ENCODE data around the gene TMEM72.

TMEM72 gene

DNA sequence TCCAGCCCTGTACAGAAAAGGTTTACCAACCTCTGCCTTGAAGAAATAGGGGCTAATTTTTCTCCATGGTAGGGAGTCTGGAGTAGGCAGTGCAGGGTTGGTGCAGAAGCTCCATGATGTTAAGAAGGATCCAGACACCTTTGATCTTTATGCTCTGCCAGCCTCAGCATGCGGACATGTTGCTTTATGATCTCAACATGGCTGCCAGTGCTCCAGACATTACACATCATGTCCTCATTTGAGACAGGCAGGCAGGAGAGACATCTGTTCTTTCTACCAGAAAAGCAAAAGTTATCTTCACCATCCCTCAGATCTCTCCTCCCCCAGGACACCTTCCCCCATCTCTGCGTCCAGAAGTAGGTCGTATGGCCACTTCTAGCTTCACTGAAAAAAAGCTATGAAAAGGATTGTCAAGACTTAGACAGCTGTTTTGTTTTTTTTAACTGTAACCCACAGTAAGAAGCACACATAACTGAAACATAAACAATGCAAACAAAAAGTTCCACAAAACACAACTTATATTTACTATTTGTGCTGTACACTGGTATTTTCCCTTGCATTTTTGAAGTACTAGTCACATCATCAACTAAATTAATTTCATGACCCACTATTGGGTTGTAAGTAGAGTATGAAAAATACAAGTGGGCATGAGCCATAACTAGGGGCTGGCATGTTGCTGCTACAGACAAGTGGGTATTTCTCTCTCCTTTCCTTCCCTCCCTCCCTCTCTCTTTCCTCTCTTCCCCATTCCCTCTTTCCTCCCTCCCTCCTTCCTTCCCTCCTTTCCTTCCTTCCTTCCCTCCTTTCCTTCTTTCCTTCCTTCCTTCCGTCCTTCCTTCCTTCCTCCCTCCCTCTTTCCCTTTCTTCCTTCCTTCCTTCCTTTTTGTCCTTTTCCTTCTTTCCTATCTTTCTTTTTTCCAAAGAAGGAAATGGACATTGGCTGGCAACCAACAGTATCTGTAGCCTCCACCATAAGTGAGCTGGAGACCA, 45.9 kb downstream of the TMEM72 start:
- DNase-seq = no peak

DNA sequence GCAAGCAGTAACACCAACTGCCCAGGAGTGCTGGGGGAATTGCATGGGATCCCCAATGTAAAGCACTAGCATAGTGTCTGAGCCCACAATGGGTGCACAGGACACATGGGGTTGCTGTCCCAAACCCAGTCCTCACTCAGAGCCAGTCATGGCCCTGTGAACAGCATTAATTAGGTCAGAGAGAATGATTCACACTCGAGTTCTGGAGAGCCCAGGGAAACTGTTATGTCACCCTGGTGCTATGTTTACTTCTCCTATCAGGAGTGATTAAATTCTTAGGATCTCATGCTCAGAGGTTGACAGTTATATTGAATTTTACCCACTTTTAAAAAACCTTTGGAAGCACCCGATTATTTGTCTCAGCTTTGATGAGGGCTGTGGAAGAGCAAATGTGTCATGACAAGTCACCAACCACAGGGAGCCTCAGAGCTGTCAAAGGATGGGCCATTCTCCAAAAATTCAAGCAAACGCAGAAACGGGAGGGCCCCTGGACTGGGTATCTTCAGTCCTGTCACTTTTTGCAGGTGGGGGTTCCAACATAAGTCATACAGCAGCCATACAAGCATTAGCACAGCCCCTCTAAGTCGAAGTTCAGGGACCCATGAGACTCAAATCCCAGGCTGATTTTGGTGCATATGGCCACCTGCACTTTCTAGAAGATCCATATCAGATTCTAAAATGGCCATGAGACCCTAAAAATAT, 47.2 kb downstream of the TMEM72 start:
- DNase-seq = no peak

DNA sequence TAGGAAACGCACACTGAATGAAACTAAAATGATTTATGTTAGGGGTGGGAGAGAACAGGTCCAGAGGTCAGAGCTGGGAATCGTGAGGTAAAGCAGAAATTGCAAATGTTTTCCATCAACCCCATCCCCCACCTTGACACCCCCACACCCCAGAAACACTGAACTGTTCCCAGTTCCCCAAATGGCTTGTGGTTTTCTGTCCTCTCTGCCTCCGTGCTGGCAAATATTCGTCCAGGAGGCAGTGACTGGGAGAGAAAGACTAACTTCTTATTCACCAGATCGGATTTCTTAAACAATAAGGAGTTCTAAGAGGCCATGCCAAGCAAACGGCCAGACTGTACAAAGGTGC, 47.7 kb downstream of the TMEM72 start:
- DNase-seq = no peak

DNA sequence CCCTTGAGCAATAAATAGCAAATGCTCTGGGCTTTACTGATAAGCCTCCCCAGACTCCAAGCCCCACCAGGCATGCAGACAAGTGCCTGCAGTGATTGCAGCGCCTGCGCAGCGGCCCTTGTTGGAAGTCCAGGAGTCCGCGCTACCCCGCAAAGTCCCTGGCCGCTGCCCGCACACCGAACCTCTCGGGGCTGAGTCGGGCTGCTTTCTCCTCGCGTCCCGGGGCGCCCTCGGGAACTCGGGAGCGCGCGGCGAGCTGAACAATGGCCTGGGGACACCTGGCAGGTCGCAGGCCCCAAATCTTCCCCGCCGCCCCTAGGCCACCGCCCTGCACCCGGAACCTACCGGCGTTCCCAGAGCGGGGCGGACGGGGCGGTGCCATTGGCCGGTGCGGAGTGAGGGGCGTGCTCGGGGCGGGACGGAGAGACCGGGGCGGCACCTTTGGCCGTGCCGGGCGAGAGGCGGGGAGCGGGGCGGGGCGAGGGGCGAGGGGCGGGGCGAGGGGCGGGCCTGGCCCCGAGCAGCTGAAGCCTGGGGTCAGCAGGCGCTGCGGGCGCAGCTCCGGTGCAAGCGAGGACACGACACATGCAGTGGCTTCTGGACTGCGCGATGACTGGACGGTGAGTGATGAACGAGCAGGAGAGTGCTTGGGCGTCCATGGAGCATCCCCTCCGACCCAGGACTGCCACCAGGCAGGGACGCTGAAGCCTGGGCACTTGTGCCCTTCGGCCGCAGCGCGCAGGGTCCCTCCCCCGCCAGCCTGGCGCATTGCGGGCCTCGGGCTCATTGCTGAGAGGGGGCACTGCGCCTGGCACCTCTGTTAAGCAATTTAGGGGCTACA, 48.3 kb downstream of the TMEM72 start, which contains the start of gene RASSF4:
RASSF4 (plus strand) TSS at position 556 of the 841 bp plus-strand sequence. CDS start 10,401 bp downstream, outside the sequence.
- peak; percentile 67 for DNase-seq

DNA sequence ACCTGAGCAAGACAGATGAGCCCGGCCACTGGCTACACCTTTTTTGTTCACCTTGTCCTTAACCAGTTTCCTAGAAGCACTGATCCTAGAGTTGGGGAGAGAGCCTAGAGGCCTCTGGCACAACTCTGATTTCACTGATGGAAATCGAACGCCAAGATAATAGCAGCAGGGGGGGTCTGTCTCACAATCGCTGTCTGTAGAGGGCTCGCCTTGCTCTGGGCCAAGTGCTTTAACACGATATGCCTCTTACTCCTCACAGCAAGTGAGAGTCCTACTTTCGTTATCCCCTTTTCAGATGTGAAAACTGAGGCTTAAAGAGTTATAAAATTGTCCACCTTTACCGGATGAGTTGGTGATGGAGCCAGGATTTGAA, 48.9 kb downstream of the TMEM72 start:
- DNase-seq = no peak

DNA sequence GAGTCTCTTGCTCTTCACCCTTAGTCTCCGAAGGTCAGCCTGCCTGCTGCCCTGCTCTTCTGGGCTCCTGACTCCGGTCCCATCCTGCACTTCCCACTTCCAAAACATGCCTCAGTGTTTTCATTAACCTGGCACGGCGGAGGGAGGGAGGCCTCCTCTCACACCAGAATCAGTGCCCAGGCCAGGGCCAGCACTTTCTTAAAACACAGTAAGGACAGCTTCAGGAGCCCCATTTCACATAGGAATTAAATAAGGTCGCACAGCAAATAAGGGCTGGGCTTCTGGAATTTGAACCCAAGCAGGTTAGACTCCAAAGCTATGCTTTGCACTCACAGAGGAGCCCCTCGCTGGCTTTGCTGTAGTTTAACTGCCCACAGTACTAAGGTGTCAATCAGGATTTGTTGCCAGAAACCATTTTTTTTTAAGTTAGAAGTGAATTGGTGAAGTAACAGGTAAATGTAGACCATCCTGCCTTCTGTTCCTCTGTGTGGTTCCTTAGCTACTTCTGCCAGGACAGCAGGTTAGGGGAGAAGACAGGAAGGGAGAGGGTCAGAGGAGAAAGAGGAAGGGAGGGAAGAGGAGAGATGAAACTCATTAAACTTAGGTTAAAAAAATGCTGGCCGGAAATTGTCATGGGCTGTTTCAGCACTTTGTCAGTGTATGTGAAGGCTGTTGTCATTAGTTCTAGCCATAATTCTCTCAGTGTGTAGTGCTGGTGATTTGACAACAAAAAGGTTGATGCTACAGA, 49.5 kb downstream of the TMEM72 start:
- DNase-seq = no peak

DNA sequence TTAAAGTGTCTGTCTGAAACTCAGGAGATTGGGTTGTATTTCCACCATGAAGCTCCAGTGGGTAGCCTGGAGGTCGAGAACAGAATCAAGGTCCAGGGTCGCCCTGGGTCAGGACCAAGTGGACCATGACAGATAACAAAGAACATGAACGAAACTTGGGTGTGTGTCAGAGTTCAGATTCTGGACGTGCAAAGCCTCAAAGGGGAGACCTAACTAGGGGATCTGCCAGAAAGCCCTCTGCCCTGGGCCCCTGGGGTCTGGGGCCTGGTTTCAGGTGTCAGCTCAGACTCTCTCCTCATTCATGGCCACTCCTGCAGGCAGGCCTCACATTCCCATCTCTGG, 50.1 kb downstream of the TMEM72 start:
- DNase-seq = no peak

DNA sequence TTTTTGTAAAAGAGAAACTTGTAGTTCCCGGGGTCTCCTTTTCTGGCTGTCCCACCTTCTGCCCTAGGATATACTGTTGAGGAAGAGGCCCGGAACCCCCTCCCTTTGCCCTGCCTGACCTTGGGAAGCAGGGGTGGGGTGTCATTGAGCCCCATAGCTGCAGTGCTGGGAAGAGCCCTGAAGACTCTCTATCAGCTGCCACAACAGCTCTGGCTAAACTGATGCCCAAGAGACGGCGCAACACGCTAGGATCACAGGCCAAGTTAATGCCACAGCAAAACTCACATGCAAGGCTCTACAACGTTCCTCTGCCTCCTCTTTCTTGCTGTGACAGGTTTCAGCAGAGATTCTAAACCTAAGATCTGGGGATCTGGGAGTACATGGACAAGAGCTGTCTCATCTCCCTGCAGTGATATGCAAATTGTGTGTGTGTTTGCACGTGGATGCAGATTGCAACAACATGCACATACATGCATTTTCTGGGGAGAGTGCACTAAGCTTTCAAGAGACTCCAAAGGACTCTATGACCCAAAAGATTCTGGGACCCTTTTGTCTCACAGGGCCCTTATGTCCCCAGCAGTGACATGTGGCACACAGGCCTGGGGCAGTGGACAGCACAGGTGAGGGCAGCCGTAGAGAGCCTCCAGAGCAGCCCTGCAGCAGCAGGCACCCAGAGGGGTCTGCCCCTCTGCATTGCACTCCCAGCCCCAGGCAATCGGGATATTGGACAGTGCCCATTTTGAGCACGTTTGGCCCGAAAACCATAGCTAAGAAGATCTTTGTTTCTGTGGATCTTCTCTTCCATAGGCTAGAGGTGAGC, 51.0 kb downstream of the TMEM72 start:
- DNase-seq = no peak

DNA sequence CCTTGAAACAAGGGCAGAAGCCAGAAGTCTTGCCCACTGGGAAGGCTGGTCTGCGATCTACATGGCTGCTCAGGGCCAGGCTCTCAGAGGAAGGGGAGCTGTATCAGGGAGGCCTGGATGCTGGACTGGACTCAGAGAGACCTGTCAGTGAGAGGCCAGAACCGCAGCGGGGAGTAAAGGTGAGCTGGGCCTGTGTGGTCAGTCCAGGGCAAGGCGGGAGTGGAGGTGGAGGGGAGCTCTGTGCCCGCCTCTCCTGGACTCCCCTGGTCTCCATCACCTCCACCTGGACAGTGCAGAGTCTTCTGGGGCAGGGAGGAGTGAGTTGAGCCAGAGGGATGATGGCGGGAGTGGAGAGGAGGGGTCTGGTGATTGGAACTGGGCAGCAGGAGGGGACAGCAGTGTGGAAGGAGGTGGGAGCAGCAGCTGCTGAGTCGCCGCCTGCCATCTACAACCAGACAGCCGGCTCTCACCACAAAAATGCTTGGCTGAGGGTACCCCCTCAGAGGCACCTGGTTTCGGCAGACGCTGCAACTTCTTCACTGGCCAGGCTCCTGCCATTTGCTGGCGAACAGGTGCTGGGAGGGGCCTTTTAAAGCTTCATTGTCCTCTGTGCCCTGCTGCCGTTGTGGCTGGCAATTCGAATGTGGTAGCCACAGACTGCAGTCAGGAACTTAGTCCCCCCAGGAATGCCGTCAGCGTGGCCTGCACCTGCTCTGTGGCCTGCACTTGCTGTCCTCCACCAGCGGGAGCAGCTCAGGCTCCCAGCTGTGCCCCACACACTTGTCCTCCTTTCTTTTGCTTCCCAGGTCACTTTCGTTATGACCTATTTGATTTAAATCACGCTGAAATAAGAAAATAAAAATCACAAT, 52.0 kb downstream of the TMEM72 start:
- DNase-seq = no peak

DNA sequence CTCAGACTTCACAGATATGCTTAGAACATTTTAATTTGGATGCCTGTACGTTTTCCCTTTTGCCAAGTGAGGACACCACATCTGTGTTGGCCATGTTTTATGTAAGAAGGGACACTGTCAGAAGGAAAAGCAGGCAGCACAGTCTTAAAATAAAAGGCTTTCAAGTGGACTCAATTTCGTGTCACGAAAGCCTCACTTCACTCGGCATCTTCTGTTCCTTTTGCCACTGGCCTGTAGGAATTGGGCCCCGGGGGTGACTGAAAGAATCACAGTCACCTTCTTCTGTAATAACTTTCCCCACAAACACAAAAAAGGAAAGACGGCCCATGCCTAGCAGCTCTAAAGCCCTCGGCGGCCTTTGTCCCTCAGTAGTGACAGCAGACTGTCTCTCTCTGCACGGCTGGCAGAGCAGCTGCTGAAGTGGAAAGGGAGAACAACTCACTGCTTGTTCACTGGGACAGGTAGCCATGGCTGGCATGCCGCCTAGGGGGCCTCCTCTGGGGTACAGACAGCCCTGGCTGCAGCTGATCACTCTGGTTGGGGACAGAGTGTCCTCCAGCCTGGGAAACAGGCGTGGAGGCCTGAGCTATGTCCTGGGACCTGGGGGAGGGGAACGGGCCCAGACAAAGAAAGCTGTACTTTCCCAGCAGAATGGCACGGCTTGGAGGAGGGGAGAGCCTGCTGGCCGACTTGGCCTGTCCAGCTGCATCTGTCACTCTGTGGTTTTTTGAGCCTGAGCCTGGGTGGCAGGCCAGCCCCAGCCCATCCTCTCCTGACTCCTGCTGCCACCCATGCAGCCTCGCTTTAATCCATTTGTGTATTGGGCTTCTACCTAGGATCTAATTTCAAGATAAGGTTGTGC, 52.9 kb downstream of the TMEM72 start:
- no peak for DNase-seq

DNA sequence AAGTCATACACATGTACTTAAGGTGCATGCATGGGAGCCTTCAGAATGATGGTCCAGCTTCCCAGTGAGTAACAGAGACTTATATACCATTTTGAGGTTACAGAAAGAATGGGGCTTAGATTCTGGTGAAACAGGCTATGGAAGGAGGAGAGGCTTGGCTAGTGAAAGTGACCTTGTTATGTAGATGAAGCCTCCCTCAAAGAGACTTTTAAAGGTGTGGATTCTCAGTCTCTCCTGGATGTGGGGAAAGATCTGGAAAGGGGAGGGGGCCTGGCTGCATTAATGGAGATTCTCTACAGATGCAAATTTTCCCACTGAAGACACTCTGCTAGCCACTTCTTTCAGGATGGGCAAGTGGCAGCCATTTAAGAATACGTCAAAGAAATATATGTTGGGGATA, 54.0 kb downstream of the TMEM72 start:
- DNase-seq = no peak

DNA sequence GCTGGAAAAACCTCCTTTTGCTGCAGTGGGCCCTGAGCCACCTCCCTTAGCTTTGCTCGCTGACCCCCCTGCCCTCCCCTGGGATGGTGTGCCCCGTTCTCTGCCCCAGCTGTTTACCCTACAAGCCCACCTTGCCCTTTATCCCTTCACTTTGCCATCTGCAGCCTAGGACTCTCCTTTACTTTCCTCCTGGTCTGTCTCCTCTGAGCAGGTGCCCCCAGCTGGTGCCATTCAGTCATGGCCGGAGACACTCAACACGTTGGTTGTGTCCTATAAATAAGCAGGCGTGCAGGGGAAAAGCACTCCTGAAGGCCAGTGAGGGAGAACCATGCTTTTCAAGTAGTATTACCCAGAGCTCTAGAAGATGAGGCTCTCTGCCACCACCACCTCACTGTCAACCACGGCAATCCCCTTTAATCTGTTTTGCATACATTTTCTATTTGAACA, 54.5 kb downstream of the TMEM72 start:
- no peak for DNase-seq

DNA sequence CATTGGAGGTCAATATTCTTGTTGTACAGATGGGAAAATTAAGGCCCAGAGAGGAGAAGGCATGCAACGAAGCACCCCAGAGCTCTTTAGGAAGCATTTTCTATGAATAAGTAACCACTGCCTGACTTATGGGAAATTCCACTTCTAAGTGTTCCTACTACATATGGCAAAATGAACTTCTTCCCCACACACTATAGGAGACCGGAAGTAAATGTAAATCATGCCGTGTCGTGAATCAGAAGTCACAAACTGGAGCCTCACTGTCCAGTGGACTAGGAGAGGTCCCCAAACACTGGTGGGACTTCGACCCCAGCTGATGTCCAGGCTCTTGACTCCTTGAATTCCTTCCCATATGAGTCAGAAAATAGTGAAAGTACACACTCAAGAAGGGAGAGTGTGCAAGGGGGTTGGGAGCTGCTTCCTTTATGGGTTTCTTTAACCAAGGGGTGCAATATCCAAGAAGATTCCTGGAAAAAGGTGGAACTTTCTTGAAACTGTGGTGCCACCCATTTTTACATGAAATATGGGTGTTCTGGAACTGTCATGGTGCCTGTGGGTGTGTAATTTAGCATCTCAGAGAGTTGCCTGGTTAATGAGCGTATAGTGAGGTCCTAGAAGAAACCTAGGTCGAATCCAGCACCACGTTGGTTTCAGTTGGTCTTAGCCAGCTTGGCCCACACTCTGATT, 55.1 kb downstream of the TMEM72 start:
- DNase-seq = no peak

DNA sequence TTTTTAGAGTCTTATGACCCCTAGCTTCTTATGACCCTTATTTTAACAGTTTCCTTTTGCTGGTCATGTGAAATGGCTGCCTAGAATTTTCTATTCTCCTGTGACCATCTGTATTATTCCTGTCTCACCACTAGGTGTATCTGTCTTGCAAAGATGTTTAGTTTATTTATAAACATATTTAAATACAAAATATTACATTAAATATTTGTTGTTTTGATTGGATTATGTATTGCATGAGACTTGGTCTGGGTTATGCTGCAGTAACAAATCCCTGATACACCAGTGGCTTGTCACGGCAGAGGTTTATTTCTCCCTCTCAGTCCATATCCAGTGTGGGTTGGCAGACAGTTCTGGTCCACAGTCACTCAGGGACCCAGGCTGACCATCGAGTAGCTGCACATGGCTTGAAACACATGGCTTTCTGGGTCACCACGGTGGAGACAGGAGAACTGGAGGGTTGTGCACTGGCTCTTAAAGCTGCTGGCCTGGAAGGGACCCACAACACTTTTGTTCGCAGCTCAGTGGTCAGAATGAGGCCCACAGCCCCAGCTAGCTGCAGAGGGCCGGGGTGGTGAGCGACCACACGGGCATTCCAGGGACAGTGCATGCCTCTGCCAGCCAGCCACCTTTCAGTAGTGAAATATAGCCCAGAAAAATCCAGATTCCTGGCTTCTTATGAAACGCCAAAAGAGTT, 55.8 kb downstream of the TMEM72 start:
- no peak for DNase-seq

DNA sequence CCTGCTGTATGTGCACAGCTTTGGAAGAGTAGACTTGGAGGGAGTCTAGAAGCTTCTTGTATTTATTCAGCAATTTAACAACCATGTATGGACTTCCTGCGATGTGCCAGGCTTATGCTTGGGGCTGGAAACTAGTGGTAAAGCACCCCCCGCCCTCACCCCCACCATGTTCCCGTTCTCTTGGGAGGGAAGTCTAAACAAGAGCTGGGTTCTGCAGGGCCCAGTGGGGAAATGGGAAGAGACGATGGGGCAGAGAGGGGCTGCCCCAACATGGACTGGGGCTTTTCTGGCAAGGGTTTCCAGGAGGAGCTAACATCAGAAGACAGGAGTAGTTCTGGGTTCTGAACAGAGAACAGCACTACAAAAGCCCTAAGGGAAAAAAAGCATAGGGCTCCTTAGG, 56.5 kb downstream of the TMEM72 start:
- no peak for DNase-seq

DNA sequence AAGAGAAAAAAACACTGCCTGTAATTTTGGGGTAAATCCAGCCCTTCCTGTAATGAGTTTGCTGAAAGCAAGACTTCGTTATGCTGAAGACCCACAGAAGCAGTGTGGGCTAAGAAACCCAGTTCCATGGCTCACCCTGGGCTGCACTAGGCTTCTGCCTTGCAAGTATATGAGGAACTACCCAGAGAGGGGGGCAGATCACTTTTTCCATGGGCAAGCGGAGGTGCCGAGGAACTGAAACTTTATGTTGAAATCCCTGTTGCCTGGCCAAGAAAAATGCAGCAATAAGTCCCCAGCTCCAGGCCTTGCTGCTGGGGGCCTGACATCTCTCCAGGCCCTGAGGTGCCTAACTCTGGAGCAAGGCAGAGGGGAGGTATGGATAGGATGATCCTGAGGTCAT, 57.0 kb downstream of the TMEM72 start:
- no peak for DNase-seq

DNA sequence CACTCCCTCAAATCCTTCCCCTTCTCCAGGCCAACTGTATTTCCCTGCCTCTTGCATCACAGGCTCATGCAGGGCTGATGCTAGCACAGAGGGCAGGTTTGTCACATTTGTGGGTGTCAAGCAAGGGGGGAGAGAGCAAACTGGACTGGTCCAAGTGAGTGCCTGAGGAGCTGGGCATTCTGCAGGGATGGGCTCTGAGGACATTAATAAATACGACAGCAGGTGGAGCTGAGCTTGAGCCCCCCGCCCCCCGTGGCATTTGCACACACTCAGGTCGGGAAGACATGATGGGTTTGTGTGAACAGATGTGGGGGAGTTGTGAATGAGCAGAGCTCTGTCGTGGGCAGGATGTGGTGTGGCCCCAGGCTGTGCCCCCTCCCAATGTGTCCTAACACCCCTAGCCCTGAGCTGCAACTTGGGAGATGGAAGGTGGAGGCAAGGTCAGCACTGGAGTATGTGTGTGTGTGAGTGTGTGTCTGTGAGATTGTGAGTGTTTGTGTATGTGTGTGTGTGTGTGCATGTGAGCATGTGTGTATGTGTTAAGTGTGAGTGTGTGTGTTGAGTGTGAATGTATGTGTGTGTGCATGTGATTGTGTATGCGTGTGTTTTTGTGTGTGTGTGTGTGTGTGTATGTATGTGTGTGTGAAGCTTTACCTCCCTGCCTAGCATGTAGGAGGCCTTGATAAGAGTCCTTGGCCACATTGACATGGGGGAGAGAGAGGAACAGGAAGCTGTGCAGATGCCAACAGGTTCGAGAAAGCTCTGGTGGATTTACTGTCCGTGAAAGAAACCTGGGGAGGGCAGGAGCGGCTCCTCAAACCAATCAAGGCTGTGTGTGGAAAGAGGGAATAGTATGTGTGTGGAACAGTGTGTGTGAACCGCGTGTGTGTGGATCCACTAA, 57.6 kb downstream of the TMEM72 start:
- DNase-seq = no peak
